Glomerular visceral epithelial cell (primary cell): ENCODE data around the gene RMC1.
A peak's percentile ranks its signal among the peaks of the same experiment; 100 is the strongest.
"Not testable (repeated sequence)": the region's sequence is repeated elsewhere in the genome, so short reads cannot be mapped to it uniquely, and the experiment has no call there.

Experiments
- DNase-seq: peaks from one replicate; pipeline ENCODE4 v3.0.0-alpha.2; 2016; ENCODE audit errors: extremely low spot score

The RMC1 gene

GRCh38 chr18:23532848-23533247 lies 29.5 kb downstream of the RMC1 start:
- DNase-seq: no peak

GRCh38 chr18:23534276-23534675 lies 31.0 kb downstream of the RMC1 start:
- no peak for DNase-seq

- no peak for DNase-seq
Observed at GRCh38 chr18:23536204-23536603, 32.9 kb downstream of the RMC1 start.

DNA sequence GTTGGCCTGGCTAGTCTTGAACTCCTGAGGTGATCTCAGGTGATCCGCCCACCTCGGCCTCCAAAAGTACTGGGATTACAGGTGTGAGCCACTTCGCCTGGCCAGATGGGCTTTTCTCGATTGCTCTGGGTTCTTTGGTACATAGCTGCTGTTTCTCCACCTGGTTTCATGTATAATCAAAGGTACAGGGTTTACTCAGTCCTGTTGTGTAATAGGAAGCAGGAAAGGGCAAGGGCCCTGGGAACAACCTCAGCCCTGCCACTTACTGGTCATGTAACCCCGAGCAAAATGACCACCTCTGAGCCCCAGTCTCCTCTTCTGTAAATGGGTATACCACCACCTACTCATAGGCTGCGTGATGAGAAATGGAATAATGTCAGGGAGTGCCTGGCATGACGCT lies 34.0 kb downstream of the RMC1 start:
- DNase-seq: no peak

- DNase-seq: no peak
Observed at GRCh38 chr18:23538001-23538400, 34.7 kb downstream of the RMC1 start.

- DNase-seq: no peak
Observed at GRCh38 chr18:23538870-23539269, 35.6 kb downstream of the RMC1 start.

DNA sequence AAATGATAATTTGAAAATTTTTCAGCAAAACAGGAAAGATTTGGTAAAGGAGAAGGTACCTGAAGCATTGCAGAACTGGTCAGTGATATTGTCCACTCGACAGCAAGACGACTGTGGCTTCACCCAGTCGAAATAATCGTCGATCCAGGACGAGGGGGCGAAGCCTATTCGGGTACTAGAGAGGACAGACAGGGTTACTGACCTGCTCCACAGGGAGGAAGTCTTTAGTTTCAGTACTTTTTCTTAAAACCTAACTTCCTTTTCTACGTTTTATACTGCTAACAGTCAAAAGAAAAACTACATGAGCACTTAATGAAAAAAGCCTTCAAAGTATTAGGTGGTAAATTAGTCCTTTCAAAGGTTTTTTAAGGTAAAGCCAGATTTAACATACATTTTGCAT lies 36.0 kb downstream of the RMC1 start:
- DNase-seq: no peak

GRCh38 chr18:23539911-23540525 lies 36.7 kb downstream of the RMC1 start:
- DNase-seq: no peak

DNA sequence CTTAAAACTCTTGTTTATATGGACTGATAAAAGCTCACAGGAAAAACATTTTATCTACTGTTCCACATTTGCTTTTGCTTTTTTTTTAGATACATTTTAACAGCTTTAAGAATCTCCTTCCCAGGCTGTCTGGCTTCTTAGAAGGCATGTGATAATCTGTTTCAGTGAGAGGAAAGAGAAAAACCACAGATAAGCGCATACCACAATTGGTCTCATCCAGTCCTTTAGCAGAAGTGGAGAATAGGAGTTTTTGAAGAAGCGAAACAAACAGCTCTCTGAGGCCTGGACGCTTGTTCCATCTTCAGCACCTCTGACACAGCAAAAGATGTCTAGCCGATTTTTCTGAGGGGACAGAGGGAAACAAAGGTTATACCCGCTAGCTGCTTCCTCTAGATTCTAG lies 37.6 kb downstream of the RMC1 start:
- DNase-seq: no peak

- DNase-seq: no peak
Observed at GRCh38 chr18:23541349-23542093, 38.2 kb downstream of the RMC1 start.

GRCh38 chr18:23542461-23542860 lies 39.1 kb downstream of the RMC1 start:
- no peak for DNase-seq

GRCh38 chr18:23545247-23545789 lies 42.0 kb downstream of the RMC1 start:
- DNase-seq: no peak

GRCh38 chr18:23547306-23547705 lies 44.0 kb downstream of the RMC1 start:
- DNase-seq: no peak

GRCh38 chr18:23547846-23548245 lies 44.5 kb downstream of the RMC1 start:
- peak; percentile 69 for DNase-seq

DNA sequence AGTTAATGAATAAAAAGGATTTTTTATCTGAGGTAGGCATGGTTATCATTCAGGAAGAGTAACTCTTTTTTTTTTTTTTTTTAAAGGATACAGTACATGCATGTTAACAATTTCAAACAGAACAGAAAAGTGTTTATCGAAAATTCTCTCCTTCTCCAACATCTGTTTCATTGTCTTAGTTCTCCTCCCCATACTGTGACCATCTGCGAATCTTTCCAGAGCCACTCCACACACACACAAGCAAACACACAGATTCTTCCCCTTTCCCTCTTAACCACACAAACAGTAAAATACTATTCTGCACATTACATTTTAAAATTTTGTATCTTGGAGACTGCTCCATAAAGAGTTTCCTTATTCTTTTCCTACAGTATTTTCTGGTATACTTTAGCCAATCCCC lies 45.0 kb downstream of the RMC1 start:
- DNase-seq: no peak

GRCh38 chr18:23548719-23549118 lies 45.4 kb downstream of the RMC1 start:
- no peak for DNase-seq

DNA sequence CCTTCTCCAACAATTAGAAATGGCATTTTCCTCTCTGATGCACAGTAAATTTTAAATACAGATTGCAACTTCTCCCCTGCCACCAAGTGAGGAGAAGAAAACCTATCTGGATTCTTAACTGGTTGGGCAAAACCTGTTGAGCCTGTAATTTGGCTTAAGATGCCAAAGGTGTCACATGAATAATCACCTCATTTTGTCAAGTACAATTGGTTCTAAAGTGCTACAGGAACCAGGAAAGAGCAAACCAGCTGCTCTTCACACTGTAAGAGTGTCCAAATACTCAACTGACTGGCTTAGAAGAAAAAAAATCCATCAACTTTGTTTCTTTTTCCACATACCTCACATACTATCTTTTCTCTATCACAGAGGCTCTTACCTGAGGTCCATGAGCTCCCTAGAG lies 47.6 kb downstream of the RMC1 start:
- DNase-seq: no peak

GRCh38 chr18:23551978-23552377 lies 48.7 kb downstream of the RMC1 start:
- DNase-seq: no peak

DNA sequence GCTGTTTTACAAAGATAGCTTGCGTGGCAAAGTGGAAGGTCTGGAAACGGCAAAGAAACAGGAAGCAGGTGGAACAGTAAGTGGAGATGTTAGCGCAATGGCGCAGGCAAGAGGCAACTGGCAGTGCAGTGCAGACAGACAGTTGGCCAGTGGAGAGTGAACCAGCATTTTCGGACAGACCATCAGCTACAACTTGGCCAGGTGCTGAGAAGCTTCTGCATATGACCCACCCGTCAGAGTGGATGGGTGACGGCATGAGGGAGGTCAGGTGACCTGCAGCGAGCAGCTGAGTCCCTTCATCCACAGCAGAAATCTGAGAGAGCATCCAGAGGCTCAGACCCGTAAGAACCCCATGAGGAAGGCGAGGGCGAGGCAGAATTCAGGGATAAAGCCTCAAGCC lies 49.2 kb downstream of the RMC1 start:
- DNase-seq: no peak

DNA sequence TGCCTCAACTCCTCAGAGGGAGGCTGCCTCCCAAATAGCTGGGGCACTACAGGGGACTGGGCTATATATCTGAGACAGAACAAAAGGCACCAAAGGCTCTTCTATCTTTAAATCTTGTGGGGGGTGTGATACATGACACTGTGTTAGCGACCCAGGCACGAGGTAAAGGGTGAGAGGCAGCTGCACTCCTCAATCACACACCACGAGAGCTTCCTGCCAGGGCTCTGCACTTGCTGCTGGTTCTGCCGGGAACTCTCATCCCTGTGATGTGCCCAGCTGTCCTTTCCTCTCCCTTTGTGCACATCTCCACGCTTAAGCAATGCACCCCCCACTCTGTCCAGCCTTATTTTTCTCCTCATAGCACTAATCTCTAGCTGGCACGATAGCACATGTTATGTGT lies 50.6 kb downstream of the RMC1 start:
- DNase-seq: no peak

- DNase-seq: no peak
Observed at GRCh38 chr18:23556145-23556780, 53.0 kb downstream of the RMC1 start.

- not testable (repeated sequence) for DNase-seq
Observed at GRCh38 chr18:23557511-23557910, 54.2 kb downstream of the RMC1 start.

- no peak for DNase-seq
Observed at GRCh38 chr18:23560186-23560585, 56.9 kb downstream of the RMC1 start.
